WTC11 (cell line): ENCODE results near the gene ZFHX3. TPM values are rescaled to one million over a fixed set of nuclear protein-coding genes. Genes with fewer than 3 reads are reported as not detected.

Experiments used
- ATAC-seq: fragments of 200-7000 bp; cut with Tn5 transposase; 2 replicates; pipeline ENCODE4 v1.10.0; 2021; ENCODE audit warnings: mild to moderate bottlenecking, moderate library complexity
- CTCF ChIA-PET: fragments of 300-600 bp; sonication (Branson Sonifier 250); formaldehyde crosslinking; loops from one replicate; lab custom pipeline; 2021; ENCODE audit warnings: antibody characterized with exemption; lab: Charles Lee
- POLR2A ChIA-PET: fragments of 350-600 bp; sonication (Branson Sonifier 250); formaldehyde crosslinking; loops from one replicate; lab custom pipeline; 2021; ENCODE audit warnings: antibody characterized with exemption; lab: Charles Lee
- DNase-seq: peaks from one replicate; pipeline ENCODE4 v3.0.0; 2021; ENCODE audit warnings: low spot score
- H3K27ac Mint-ChIP-seq: 2 replicates; pipeline ENCODE4 v1.8.0; 2021; ENCODE audit warnings: mixed read lengths
- H3K27me3 Mint-ChIP-seq: 2 replicates; pipeline ENCODE4 v1.8.0; 2021; ENCODE audit warnings: low read depth, mild to moderate bottlenecking, moderate library complexity, mixed read lengths
- H3K36me3 Mint-ChIP-seq: 2 replicates; pipeline ENCODE4 v1.8.0; 2021; ENCODE audit warnings: mixed read lengths
- H3K4me1 Mint-ChIP-seq: 2 replicates; pipeline ENCODE4 v1.8.0; 2022; ENCODE audit warnings: mixed read lengths
- H3K4me3 Mint-ChIP-seq: 2 replicates; pipeline ENCODE4 v1.8.0; 2021; ENCODE audit warnings: mild to moderate bottlenecking, moderate library complexity, mixed read lengths
- H3K9me3 Mint-ChIP-seq: 2 replicates; pipeline ENCODE4 v1.8.0; 2021; ENCODE audit warnings: mixed read lengths
- AFF4 ChIP-seq: sonication (generic); formaldehyde crosslinking; IDR thresholded peaks from 2 replicates; pipeline ENCODE4 v1.8.1; 2023; ENCODE audit warnings: mild to moderate bottlenecking, missing genetic modification reagents, borderline replicate concordance
- ARID4B ChIP-seq: sonication (generic); formaldehyde crosslinking; IDR thresholded peaks from 2 replicates; pipeline ENCODE4 v1.8.0; 2023; ENCODE audit warnings: missing genetic modification reagents, mild to moderate bottlenecking, borderline replicate concordance
- ATF6 ChIP-seq: sonication (generic); formaldehyde crosslinking; IDR thresholded peaks from 2 replicates; pipeline ENCODE4 v1.8.1; 2023; ENCODE audit warnings: mild to moderate bottlenecking, missing genetic modification reagents
- CBFB ChIP-seq: sonication (generic); formaldehyde crosslinking; IDR thresholded peaks from 2 replicates; pipeline ENCODE4 v1.8.1; 2022; ENCODE audit warnings: mild to moderate bottlenecking, low read depth, missing genetic modification reagents
- CREB1 ChIP-seq: sonication (generic); formaldehyde crosslinking; IDR thresholded peaks from 2 replicates; pipeline ENCODE4 v1.8.0; 2023; ENCODE audit warnings: mild to moderate bottlenecking, missing genetic modification reagents
- E2F4 ChIP-seq: sonication (generic); formaldehyde crosslinking; IDR thresholded peaks from 2 replicates; pipeline ENCODE4 v1.8.1; 2022; ENCODE audit warnings: low read depth, mild to moderate bottlenecking, moderate library complexity, missing genetic modification reagents, borderline replicate concordance
- ELF4 ChIP-seq: sonication (generic); formaldehyde crosslinking; IDR thresholded peaks from 2 replicates; pipeline ENCODE4 v1.8.1; 2022; ENCODE audit warnings: low read depth, mild to moderate bottlenecking, moderate library complexity, missing genetic modification reagents
- ERG ChIP-seq: fragments of 250-450 bp; sonication (Bioruptor Pico); IDR thresholded peaks from 2 replicates; pipeline ENCODE4 v1.8.0; 2021; ENCODE audit warnings: mild to moderate bottlenecking
- GRHL2 ChIP-seq: fragments of 250-450 bp; sonication (Bioruptor Pico); IDR thresholded peaks from 2 replicates; pipeline ENCODE4 v1.8.0; 2022; ENCODE audit warnings: mild to moderate bottlenecking, moderate library complexity; ENCODE audit not compliant: insufficient replicate concordance, severe bottlenecking
- HMGA2 ChIP-seq: fragments of 250-450 bp; sonication (Bioruptor Pico); IDR thresholded peaks from 2 replicates; pipeline ENCODE4 v1.4.0; 2021; ENCODE audit warnings: mild to moderate bottlenecking, moderate library complexity
- KAT7 ChIP-seq: sonication (generic); formaldehyde crosslinking; IDR thresholded peaks from 2 replicates; pipeline ENCODE4 v1.8.1; 2023; ENCODE audit warnings: missing genetic modification reagents, mild to moderate bottlenecking, borderline replicate concordance
- NFE2L1 ChIP-seq: sonication (generic); formaldehyde crosslinking; IDR thresholded peaks from 2 replicates; pipeline ENCODE4 v1.8.1; 2023; ENCODE audit warnings: missing genetic modification reagents
- NR1H2 ChIP-seq: sonication (generic); formaldehyde crosslinking; IDR thresholded peaks from 2 replicates; pipeline ENCODE4 v1.9.0; 2021; ENCODE audit warnings: mild to moderate bottlenecking, moderate library complexity, missing genetic modification reagents
- OVOL2 ChIP-seq: fragments of 250-450 bp; sonication (Bioruptor Pico); IDR thresholded peaks from 2 replicates; pipeline ENCODE4 v1.9.0; 2021; ENCODE audit warnings: mild to moderate bottlenecking, borderline replicate concordance
- PRDM15 ChIP-seq: sonication (generic); formaldehyde crosslinking; IDR thresholded peaks from 2 replicates; pipeline ENCODE4 v1.8.0; 2022; ENCODE audit warnings: missing genetic modification reagents
- PRRX2 ChIP-seq: fragments of 250-450 bp; sonication (Bioruptor Pico); IDR thresholded peaks from 2 replicates; pipeline ENCODE4 v1.8.0; 2021; ENCODE audit warnings: mild to moderate bottlenecking
- SMAD4 ChIP-seq: sonication (generic); formaldehyde crosslinking; IDR thresholded peaks from 2 replicates; pipeline ENCODE4 v1.8.0; 2022; ENCODE audit warnings: mild to moderate bottlenecking, missing genetic modification reagents
- SOX15 ChIP-seq: fragments of 250-450 bp; sonication (Bioruptor Pico); IDR thresholded peaks from 2 replicates; pipeline ENCODE4 v1.9.0; 2021; ENCODE audit warnings: mild to moderate bottlenecking
- TEAD1 ChIP-seq: sonication (generic); formaldehyde crosslinking; IDR thresholded peaks from 2 replicates; pipeline ENCODE4 v1.8.0; 2022; ENCODE audit warnings: mild to moderate bottlenecking, missing genetic modification reagents
- ZNF232 ChIP-seq: sonication (generic); formaldehyde crosslinking; IDR thresholded peaks from 2 replicates; pipeline ENCODE4 v1.8.0; 2022; ENCODE audit warnings: mild to moderate bottlenecking, missing genetic modification reagents
- ZNF317 ChIP-seq: sonication (generic); formaldehyde crosslinking; IDR thresholded peaks from 2 replicates; pipeline ENCODE4 v1.8.1; 2023; ENCODE audit warnings: low read depth, mild to moderate bottlenecking, moderate library complexity, missing genetic modification reagents, borderline replicate concordance
- total RNA-seq: library from RNA; stranded (reverse); gene quantifications from 3 replicates; pipeline ENCODE4 v1.2.3, GENCODE V29; 2021

The ZFHX3 gene
- total RNA-seq, 1 experiment from 2014 or later: 5.7 TPM

- TF ChIP-seq PRDM15 (CRISPR knock-in tag): no peak
- TF ChIP-seq ATF6 (CRISPR knock-in tag): no peak
- TF ChIP-seq NFE2L1 (CRISPR knock-in tag): no peak
Observed at GRCh38 chr16:72873853-72874252, 174.1 kb downstream of the ZFHX3 start (continued).

GRCh38 chr16:72873044-72873443, 174.9 kb downstream of the ZFHX3 start:
- H3K9me3 Mint-ChIP-seq: peaks cover 22% of the 10 kb centered on the region
- TF ChIP-seq ARID4B (CRISPR knock-in tag) (no peak), SMAD4 (CRISPR knock-in tag) (no peak), SOX15 (no peak), TEAD1 (CRISPR knock-in tag) (no peak), ELF4 (no peak), NFE2L1 (CRISPR knock-in tag) (no peak), CBFB (CRISPR knock-in tag) (no peak), AFF4 (no peak), PRRX2 (CRISPR knock-in tag) (no peak), ZNF232 (no peak), ZNF317 (CRISPR knock-in tag) (no peak), GRHL2 (CRISPR knock-in tag) (no peak), ERG (no peak), OVOL2 (CRISPR knock-in tag) (no peak), E2F4 (no peak), KAT7 (CRISPR knock-in tag) (no peak), CREB1 (CRISPR knock-in tag) (no peak), NR1H2 (CRISPR knock-in tag) (no peak), HMGA2 (CRISPR knock-in tag) (no peak)

More at GRCh38 chr16:72873044-72873443, 174.9 kb downstream of the ZFHX3 start:
- CTCF ChIA-PET: interaction anchor here (2.2 kb wide), 1 partner anchor 16 kb away, joined by 7 read pairs; no protein-coding TSS in a partner anchor
- Mint-ChIP-seq H3K27me3 (no peaks in the 10 kb centered on the region), H3K36me3 (peaks cover 20% of the 10 kb centered on the region), H3K4me3 (no peak overlapping the region), H3K4me1 (peaks cover 5% of the 10 kb centered on the region; the same call in 1 of the 2 replicates), H3K27ac (no peak overlapping the region)
- ATAC-seq (no peak), DNase-seq (no peak)
- POLR2A ChIA-PET: no interaction called here
